ENCODE data around the gene KCNK7.

The KCNK7 gene

GRCh38 chr11:65637032-65637557, 41.5 kb upstream of the KCNK7 start:
- Histone ChIP-seq H3K27ac (ENCODE audit: low read depth, low read length) (no peak overlapping the region), H3K9ac (ENCODE audit: low read length) (no peak overlapping the region), H3K4me1 (ENCODE audit: control insufficient read depth, insufficient read depth, low read length) (peaks cover 16% of the 10 kb centered on the region), H3K4me3 (ENCODE audit: low read depth, low read length) (peak overlapping the region; percentile 82), H3K27me3 (ENCODE audit: control insufficient read depth, insufficient read depth, low read length) (no peaks in the 10 kb centered on the region), H3K36me3 (ENCODE audit: control insufficient read depth, insufficient read depth, low read length) (peaks cover 48% of the 10 kb centered on the region), H3K9me3 (ENCODE audit: control insufficient read depth, insufficient read depth, low read depth, low read length) (no peaks in the 10 kb centered on the region)

GRCh38 chr11:65636108-65637031, 40.8 kb upstream of the KCNK7 start:
- Histone ChIP-seq H3K36me3 (ENCODE audit: control insufficient read depth, insufficient read depth, low read length) (peaks cover 55% of the 10 kb centered on the region), H3K27ac (ENCODE audit: low read depth, low read length) (no peak overlapping the region), H3K4me1 (ENCODE audit: control insufficient read depth, insufficient read depth, low read length) (peaks cover 10% of the 10 kb centered on the region), H3K9ac (ENCODE audit: low read length) (no peak overlapping the region), H3K27me3 (ENCODE audit: control insufficient read depth, insufficient read depth, low read length) (no peaks in the 10 kb centered on the region), H3K4me3 (ENCODE audit: low read depth, low read length) (no peak overlapping the region), H3K9me3 (ENCODE audit: control insufficient read depth, insufficient read depth, low read depth, low read length) (no peaks in the 10 kb centered on the region)

GRCh38 chr11:65634905-65635731, 39.5 kb upstream of the KCNK7 start:
- Histone ChIP-seq H3K27ac (ENCODE audit: low read depth, low read length) (no peak overlapping the region), H3K9me3 (ENCODE audit: control insufficient read depth, insufficient read depth, low read depth, low read length) (no peaks in the 10 kb centered on the region), H3K4me3 (ENCODE audit: low read depth, low read length) (no peak overlapping the region), H3K27me3 (ENCODE audit: control insufficient read depth, insufficient read depth, low read length) (no peaks in the 10 kb centered on the region), H3K4me1 (ENCODE audit: control insufficient read depth, insufficient read depth, low read length) (peaks cover 8% of the 10 kb centered on the region), H3K36me3 (ENCODE audit: control insufficient read depth, insufficient read depth, low read length) (peaks cover 65% of the 10 kb centered on the region), H3K9ac (ENCODE audit: low read length) (no peak overlapping the region)

GRCh38 chr11:65634440-65634839, 38.8 kb upstream of the KCNK7 start:
- H3K27ac ChIP-seq (ENCODE audit: low read depth, low read length), result no peak overlapping the region
- no peaks in the 10 kb centered on the region for H3K9me3 ChIP-seq (ENCODE audit: control insufficient read depth, insufficient read depth, low read depth, low read length)
- H3K27me3 ChIP-seq (ENCODE audit: control insufficient read depth, insufficient read depth, low read length), result no peaks in the 10 kb centered on the region
- H3K4me1 ChIP-seq (ENCODE audit: control insufficient read depth, insufficient read depth, low read length), result peaks cover 8% of the 10 kb centered on the region
- peaks cover 71% of the 10 kb centered on the region for H3K36me3 ChIP-seq (ENCODE audit: control insufficient read depth, insufficient read depth, low read length)
- no peak overlapping the region for H3K9ac ChIP-seq (ENCODE audit: low read length)
- H3K4me3 ChIP-seq (ENCODE audit: low read depth, low read length), result no peak overlapping the region

- Histone ChIP-seq H3K9me3 (ENCODE audit: control insufficient read depth, insufficient read depth, low read depth, low read length) (no peaks in the 10 kb centered on the region), H3K27me3 (ENCODE audit: control insufficient read depth, insufficient read depth, low read length) (no peaks in the 10 kb centered on the region), H3K27ac (ENCODE audit: low read depth, low read length) (no peak overlapping the region), H3K9ac (ENCODE audit: low read length) (no peak overlapping the region), H3K4me1 (ENCODE audit: control insufficient read depth, insufficient read depth, low read length) (peaks cover 8% of the 10 kb centered on the region), H3K36me3 (ENCODE audit: control insufficient read depth, insufficient read depth, low read length) (peaks cover 75% of the 10 kb centered on the region), H3K4me3 (ENCODE audit: low read depth, low read length) (no peak overlapping the region)
Observed at GRCh38 chr11:65634109-65634436, 38.5 kb upstream of the KCNK7 start.

- Histone ChIP-seq H3K9me3 (ENCODE audit: control insufficient read depth, insufficient read depth, low read depth, low read length) (no peaks in the 10 kb centered on the region), H3K36me3 (ENCODE audit: control insufficient read depth, insufficient read depth, low read length) (peaks cover 80% of the 10 kb centered on the region), H3K27me3 (ENCODE audit: control insufficient read depth, insufficient read depth, low read length) (no peaks in the 10 kb centered on the region), H3K9ac (ENCODE audit: low read length) (no peak overlapping the region), H3K27ac (ENCODE audit: low read depth, low read length) (no peak overlapping the region), H3K4me1 (ENCODE audit: control insufficient read depth, insufficient read depth, low read length) (peaks cover 5% of the 10 kb centered on the region), H3K4me3 (ENCODE audit: low read depth, low read length) (no peak overlapping the region)
Observed at GRCh38 chr11:65633390-65634108, 37.9 kb upstream of the KCNK7 start.

GRCh38 chr11:65630215-65630614, 34.6 kb upstream of the KCNK7 start:
- no peak overlapping the region for H3K27ac ChIP-seq (ENCODE audit: low read depth, low read length)
- no peaks in the 10 kb centered on the region for H3K4me1 ChIP-seq (ENCODE audit: control insufficient read depth, insufficient read depth, low read length)
- no peak overlapping the region for H3K4me3 ChIP-seq (ENCODE audit: low read depth, low read length)
- H3K9me3 ChIP-seq (ENCODE audit: control insufficient read depth, insufficient read depth, low read depth, low read length), result no peaks in the 10 kb centered on the region
- H3K9ac ChIP-seq (ENCODE audit: low read length), result no peak overlapping the region
- no peaks in the 10 kb centered on the region for H3K27me3 ChIP-seq (ENCODE audit: control insufficient read depth, insufficient read depth, low read length)
- H3K36me3 ChIP-seq (ENCODE audit: control insufficient read depth, insufficient read depth, low read length), result peaks cover 94% of the 10 kb centered on the region

GRCh38 chr11:65629579-65629978, 34.0 kb upstream of the KCNK7 start:
- H3K27ac ChIP-seq (ENCODE audit: low read depth, low read length), result no peak overlapping the region
- H3K27me3 ChIP-seq (ENCODE audit: control insufficient read depth, insufficient read depth, low read length), result no peaks in the 10 kb centered on the region
- H3K9ac ChIP-seq (ENCODE audit: low read length), result no peak overlapping the region
- H3K9me3 ChIP-seq (ENCODE audit: control insufficient read depth, insufficient read depth, low read depth, low read length), result no peaks in the 10 kb centered on the region
- no peaks in the 10 kb centered on the region for H3K4me1 ChIP-seq (ENCODE audit: control insufficient read depth, insufficient read depth, low read length)
- H3K4me3 ChIP-seq (ENCODE audit: low read depth, low read length), result no peak overlapping the region
- H3K36me3 ChIP-seq (ENCODE audit: control insufficient read depth, insufficient read depth, low read length), result peaks cover 94% of the 10 kb centered on the region

- no peaks in the 10 kb centered on the region for H3K9me3 ChIP-seq (ENCODE audit: control insufficient read depth, insufficient read depth, low read depth, low read length)
- peaks cover 91% of the 10 kb centered on the region for H3K36me3 ChIP-seq (ENCODE audit: control insufficient read depth, insufficient read depth, low read length)
- H3K27ac ChIP-seq (ENCODE audit: low read depth, low read length), result no peak overlapping the region
- no peaks in the 10 kb centered on the region for H3K27me3 ChIP-seq (ENCODE audit: control insufficient read depth, insufficient read depth, low read length)
- no peak overlapping the region for H3K4me3 ChIP-seq (ENCODE audit: low read depth, low read length)
- no peaks in the 10 kb centered on the region for H3K4me1 ChIP-seq (ENCODE audit: control insufficient read depth, insufficient read depth, low read length)
- no peak overlapping the region for H3K9ac ChIP-seq (ENCODE audit: low read length)
Observed at GRCh38 chr11:65627202-65627601, 31.6 kb upstream of the KCNK7 start.

GRCh38 chr11:65625628-65626342, 30.2 kb upstream of the KCNK7 start:
- Histone ChIP-seq H3K9me3 (ENCODE audit: control insufficient read depth, insufficient read depth, low read depth, low read length) (no peaks in the 10 kb centered on the region), H3K4me1 (ENCODE audit: control insufficient read depth, insufficient read depth, low read length) (no peaks in the 10 kb centered on the region), H3K4me3 (ENCODE audit: low read depth, low read length) (no peak overlapping the region), H3K36me3 (ENCODE audit: control insufficient read depth, insufficient read depth, low read length) (peaks cover 95% of the 10 kb centered on the region), H3K27me3 (ENCODE audit: control insufficient read depth, insufficient read depth, low read length) (no peaks in the 10 kb centered on the region), H3K27ac (ENCODE audit: low read depth, low read length) (no peak overlapping the region), H3K9ac (ENCODE audit: low read length) (no peak overlapping the region)

Measured in HUES6 (cell line).